Astrocyte (in vitro differentiated cells and primary cell): ENCODE data around the gene ECHS1. TPM values are rescaled to one million over a fixed set of nuclear protein-coding genes. Genes with fewer than 3 reads are reported as not detected.

Source experiments
- DNase-seq: peaks from one replicate; pipeline ENCODE4 v3.0.0-alpha.2; 2010; ENCODE audit warnings: low read depth
- FAIRE-seq: peaks from 2 replicates; lab custom pipeline; 2011; peaks lifted over from hg19 to GRCh38; lab: Jason Lieb, UNC
- H2AFZ ChIP-seq: 2 replicates; pipeline ENCODE4 v1.6.0; 2012; ENCODE audit warnings: low read depth, low read length, inconsistent platforms
- H3K27ac ChIP-seq: 2 replicates; pipeline ENCODE4 v1.5.1; 2011; ENCODE audit warnings: low read depth, low read length, inconsistent platforms
- H3K27me3 ChIP-seq: 2 replicates; pipeline ENCODE4 v1.6.0; 2011; ENCODE audit warnings: low read length, inconsistent platforms; ENCODE audit not compliant: insufficient read depth
- H3K36me3 ChIP-seq: 2 replicates; pipeline ENCODE4 v1.5.1; 2011; ENCODE audit warnings: low read length, inconsistent platforms; ENCODE audit not compliant: insufficient read depth
- H3K4me1 ChIP-seq: 2 replicates; pipeline ENCODE4 v1.5.1; 2011; ENCODE audit warnings: low read length, inconsistent platforms; ENCODE audit not compliant: insufficient read depth
- H3K4me2 ChIP-seq: 2 replicates; pipeline ENCODE4 v1.6.0; 2012; ENCODE audit warnings: low read length, inconsistent platforms
- H3K4me3 ChIP-seq: 2 replicates; pipeline ENCODE4 v1.5.1; 2011; ENCODE audit warnings: low read depth, mild to moderate bottlenecking, low read length, inconsistent platforms; ENCODE audit not compliant: insufficient read depth
- H3K79me2 ChIP-seq: 2 replicates; pipeline ENCODE4 v1.6.0; 2012; ENCODE audit warnings: mild to moderate bottlenecking, low read length, inconsistent platforms; ENCODE audit not compliant: insufficient read depth
- H3K9ac ChIP-seq: 2 replicates; pipeline ENCODE4 v1.6.0; 2012; ENCODE audit warnings: mild to moderate bottlenecking, low read length, inconsistent platforms
- H3K9me3 ChIP-seq: 2 replicates; pipeline ENCODE4 v1.5.1; 2012; ENCODE audit warnings: low read depth, mild to moderate bottlenecking, low read length, inconsistent platforms; ENCODE audit not compliant: insufficient read depth
- H4K20me1 ChIP-seq: 2 replicates; pipeline ENCODE4 v1.6.0; 2012; ENCODE audit warnings: low read length, inconsistent platforms; ENCODE audit not compliant: insufficient read depth
- H3K27ac Mint-ChIP-seq: one replicate; pipeline ENCODE4 v1.8.0; 2021; ENCODE audit warnings: mild to moderate bottlenecking, mixed read lengths; ENCODE audit not compliant: unreplicated experiment
- H3K27me3 Mint-ChIP-seq: one replicate; pipeline ENCODE4 v1.8.0; 2021; ENCODE audit warnings: low read depth, mixed read lengths; ENCODE audit not compliant: unreplicated experiment
- H3K36me3 Mint-ChIP-seq: one replicate; pipeline ENCODE4 v1.8.0; 2021; ENCODE audit warnings: low read depth, mixed read lengths; ENCODE audit not compliant: unreplicated experiment
- H3K4me1 Mint-ChIP-seq: one replicate; pipeline ENCODE4 v1.8.0; 2021; ENCODE audit warnings: low read depth, mixed read lengths; ENCODE audit not compliant: unreplicated experiment
- H3K4me3 Mint-ChIP-seq: one replicate; pipeline ENCODE4 v1.8.0; 2021; ENCODE audit warnings: mild to moderate bottlenecking, moderate library complexity, mixed read lengths; ENCODE audit not compliant: unreplicated experiment
- H3K9me3 Mint-ChIP-seq: one replicate; pipeline ENCODE4 v1.8.0; 2021; ENCODE audit warnings: mild to moderate bottlenecking, mixed read lengths; ENCODE audit not compliant: unreplicated experiment
- EZH2 ChIP-seq: IDR thresholded peaks from 2 replicates; pipeline ENCODE4 v1.6.1; 2012; ENCODE audit warnings: mild to moderate bottlenecking, low read length, inconsistent platforms; ENCODE audit not compliant: insufficient read depth
- total RNA-seq: library from RNA; stranded (reverse); gene quantifications from 2 replicates; pipeline ENCODE4 v1.2.1, GENCODE V29; 2021
- TF ChIP-seq, protein P1 (sequence below): IDR thresholded peaks from 2 replicates; pipeline ENCODE4 v1.5.1; 2011; ENCODE audit warnings: low read depth, mild to moderate bottlenecking, inconsistent platforms, low read length, moderate library complexity; ENCODE audit not compliant: insufficient read depth

ECHS1 gene
- total RNA-seq, 1 donor from 2014 or later: 90.9 TPM

DNA sequence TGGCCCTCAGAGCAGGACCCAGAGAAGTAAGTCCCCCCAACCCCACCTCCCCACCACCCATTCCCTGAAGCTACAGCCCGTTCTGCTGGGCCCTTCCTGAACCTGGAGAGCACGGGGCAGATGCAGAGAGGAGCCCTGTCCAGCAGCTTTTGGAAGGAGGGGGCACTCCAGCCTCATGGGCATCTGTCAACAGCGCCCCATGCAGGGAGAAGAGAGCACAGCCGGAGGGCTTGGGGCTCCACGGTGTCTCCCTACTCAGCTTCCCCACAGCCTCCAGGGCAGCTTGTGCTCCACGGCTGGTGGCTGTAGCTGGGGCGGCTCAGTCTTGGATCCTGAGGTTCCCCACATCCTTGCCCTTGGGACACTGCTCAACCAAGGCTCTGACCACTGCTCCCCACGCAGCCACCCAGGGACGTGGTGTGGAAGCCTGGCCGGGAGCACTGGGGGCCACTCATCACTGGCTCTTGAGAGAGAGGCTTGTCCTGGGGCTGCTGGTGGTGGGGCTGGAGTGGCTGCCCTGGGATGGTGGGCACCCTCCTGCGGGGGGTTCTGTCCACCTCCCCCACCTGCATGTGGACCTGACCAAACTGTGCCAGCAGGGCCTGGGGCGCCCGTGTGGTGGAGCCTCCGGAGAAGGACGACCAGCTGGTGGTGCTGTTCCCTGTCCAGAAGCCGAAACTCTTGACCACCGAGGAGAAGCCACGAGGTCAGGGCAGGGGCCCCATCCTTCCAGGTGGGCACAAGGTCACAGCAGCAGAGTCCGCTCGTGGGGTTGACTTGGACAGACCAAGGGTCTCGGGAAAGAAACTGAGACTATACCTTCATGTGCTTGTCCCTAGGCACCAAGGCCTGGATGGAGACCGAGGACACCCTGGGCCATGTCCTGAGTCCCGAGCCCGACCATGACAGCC, 21.5 kb downstream of the ECHS1 start:
- H3K27me3 Mint-ChIP-seq: no peaks in the 10 kb centered on the region
- no peak overlapping the region for H3K4me2 ChIP-seq
- no peaks in the 10 kb centered on the region for H3K9me3 Mint-ChIP-seq
- H3K4me3 Mint-ChIP-seq: no peak overlapping the region
- H3K4me3 ChIP-seq: no peak overlapping the region
- peaks cover 2% of the 10 kb centered on the region for H3K79me2 ChIP-seq
- no peak overlapping the region for H3K27ac ChIP-seq
- no peak for FAIRE-seq
- H3K27ac Mint-ChIP-seq: no peak overlapping the region
- H4K20me1 ChIP-seq: peaks cover 6% of the 10 kb centered on the region
- DNase-seq: no peak
- H2AFZ ChIP-seq: no peak overlapping the region
- H3K36me3 Mint-ChIP-seq: no peaks in the 10 kb centered on the region
- H3K9ac ChIP-seq: no peak overlapping the region
- no peaks in the 10 kb centered on the region for H3K27me3 ChIP-seq
- H3K4me1 ChIP-seq: peaks cover 3% of the 10 kb centered on the region
- TF ChIP-seq EZH2: no peak
- TF ChIP-seq, protein P1, sequence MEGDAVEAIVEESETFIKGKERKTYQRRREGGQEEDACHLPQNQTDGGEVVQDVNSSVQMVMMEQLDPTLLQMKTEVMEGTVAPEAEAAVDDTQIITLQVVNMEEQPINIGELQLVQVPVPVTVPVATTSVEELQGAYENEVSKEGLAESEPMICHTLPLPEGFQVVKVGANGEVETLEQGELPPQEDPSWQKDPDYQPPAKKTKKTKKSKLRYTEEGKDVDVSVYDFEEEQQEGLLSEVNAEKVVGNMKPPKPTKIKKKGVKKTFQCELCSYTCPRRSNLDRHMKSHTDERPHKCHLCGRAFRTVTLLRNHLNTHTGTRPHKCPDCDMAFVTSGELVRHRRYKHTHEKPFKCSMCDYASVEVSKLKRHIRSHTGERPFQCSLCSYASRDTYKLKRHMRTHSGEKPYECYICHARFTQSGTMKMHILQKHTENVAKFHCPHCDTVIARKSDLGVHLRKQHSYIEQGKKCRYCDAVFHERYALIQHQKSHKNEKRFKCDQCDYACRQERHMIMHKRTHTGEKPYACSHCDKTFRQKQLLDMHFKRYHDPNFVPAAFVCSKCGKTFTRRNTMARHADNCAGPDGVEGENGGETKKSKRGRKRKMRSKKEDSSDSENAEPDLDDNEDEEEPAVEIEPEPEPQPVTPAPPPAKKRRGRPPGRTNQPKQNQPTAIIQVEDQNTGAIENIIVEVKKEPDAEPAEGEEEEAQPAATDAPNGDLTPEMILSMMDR: no peak
- no peaks in the 10 kb centered on the region for H3K36me3 ChIP-seq
- no peaks in the 10 kb centered on the region for H3K9me3 ChIP-seq
- H3K4me1 Mint-ChIP-seq: no peaks in the 10 kb centered on the region

DNA sequence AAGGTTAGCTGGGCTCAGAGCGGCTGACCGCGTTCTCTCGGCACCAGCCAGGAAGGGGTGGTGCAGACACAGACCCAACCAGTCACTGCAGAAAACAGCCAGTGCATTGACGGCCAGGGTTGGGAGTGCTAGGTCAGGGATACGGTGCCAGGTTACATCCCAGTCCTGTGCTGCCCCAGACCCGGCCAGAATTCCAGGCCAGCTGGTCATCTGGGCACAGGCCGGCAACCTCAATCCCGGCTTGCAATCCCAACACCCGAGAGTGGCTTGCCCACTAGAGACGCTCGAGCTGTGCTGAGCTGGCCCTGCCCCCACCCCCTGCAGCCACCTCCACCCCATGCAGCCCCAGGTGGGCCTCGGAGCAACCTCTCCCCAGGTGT, 22.2 kb downstream of the ECHS1 start:
- H3K4me1 ChIP-seq: no peaks in the 10 kb centered on the region
- H3K27me3 Mint-ChIP-seq: no peaks in the 10 kb centered on the region
- H3K4me1 Mint-ChIP-seq: no peaks in the 10 kb centered on the region
- H3K27ac Mint-ChIP-seq: no peak overlapping the region
- H3K4me3 Mint-ChIP-seq: no peak overlapping the region
- no peaks in the 10 kb centered on the region for H3K79me2 ChIP-seq
- H3K9me3 Mint-ChIP-seq: no peaks in the 10 kb centered on the region
- H2AFZ ChIP-seq: no peak overlapping the region
- no peak overlapping the region for H3K27ac ChIP-seq
- no peaks in the 10 kb centered on the region for H4K20me1 ChIP-seq
- H3K4me3 ChIP-seq: no peak overlapping the region
- no peak for TF ChIP-seq EZH2
- TF ChIP-seq, protein P1: no peak
- no peak overlapping the region for H3K4me2 ChIP-seq
- H3K9ac ChIP-seq: no peak overlapping the region
- no peaks in the 10 kb centered on the region for H3K27me3 ChIP-seq
- H3K36me3 ChIP-seq: no peaks in the 10 kb centered on the region
- H3K36me3 Mint-ChIP-seq: no peaks in the 10 kb centered on the region
- H3K9me3 ChIP-seq: no peaks in the 10 kb centered on the region
- FAIRE-seq: no peak
- DNase-seq: no peak
